GM18870 (cell line): ENCODE measurements around the gene SPDL1.

Experiments used
- ATAC-seq: cut with Tn5 transposase; IDR thresholded peaks from one replicate; pipeline ENCODE4 v1.9.1; 2021; ENCODE audit warnings: moderate library complexity; ENCODE audit not compliant: unreplicated experiment

The SPDL1 gene, protein sequence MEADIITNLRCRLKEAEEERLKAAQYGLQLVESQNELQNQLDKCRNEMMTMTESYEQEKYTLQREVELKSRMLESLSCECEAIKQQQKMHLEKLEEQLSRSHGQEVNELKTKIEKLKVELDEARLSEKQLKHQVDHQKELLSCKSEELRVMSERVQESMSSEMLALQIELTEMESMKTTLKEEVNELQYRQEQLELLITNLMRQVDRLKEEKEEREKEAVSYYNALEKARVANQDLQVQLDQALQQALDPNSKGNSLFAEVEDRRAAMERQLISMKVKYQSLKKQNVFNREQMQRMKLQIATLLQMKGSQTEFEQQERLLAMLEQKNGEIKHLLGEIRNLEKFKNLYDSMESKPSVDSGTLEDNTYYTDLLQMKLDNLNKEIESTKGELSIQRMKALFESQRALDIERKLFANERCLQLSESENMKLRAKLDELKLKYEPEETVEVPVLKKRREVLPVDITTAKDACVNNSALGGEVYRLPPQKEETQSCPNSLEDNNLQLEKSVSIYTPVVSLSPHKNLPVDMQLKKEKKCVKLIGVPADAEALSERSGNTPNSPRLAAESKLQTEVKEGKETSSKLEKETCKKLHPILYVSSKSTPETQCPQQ

DNA sequence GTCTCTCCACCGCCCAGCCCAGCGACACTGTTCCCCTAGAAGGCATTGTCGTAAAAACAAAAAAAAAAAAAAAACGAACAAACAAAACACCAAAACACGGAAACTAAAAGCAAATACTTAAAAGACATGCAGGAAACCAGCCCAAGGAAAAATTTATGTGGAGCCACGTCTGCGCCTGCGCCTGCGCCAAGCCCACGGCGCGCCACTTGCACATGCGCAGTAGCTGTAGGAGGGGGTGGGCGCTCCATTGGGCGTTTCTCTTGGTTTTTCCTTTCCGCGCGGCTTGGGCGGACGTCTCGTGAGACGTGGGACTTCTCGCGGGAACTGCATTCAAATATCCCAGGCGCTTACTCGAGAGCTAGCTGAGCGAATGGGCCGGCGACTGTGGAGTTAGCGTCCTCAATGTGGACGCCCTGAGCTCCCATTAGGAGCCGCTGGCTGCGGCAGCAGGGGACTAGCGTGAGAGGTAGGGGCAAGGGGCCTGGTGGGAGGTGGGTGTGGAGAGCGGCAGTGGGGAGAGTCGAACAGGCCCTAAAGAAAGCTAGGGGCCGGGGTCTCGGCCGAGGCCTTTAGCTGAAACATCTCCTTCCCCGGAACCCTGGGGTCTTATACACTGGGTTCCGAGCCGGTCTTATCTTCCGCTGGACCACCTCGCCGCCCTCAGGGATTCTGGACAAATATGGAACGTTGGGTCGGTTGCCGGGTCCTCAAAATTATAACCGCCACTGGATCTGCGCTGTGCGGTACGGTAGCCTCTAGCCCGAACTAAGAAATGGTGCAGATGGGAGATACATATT, at the start of gene SPDL1:
TSS of gene SPDL1 (plus strand) at position 350 of the 797 bp plus-strand sequence. CDS start 4,644 bp downstream, outside the sequence.
- peak; percentile 88 for ATAC-seq

DNA sequence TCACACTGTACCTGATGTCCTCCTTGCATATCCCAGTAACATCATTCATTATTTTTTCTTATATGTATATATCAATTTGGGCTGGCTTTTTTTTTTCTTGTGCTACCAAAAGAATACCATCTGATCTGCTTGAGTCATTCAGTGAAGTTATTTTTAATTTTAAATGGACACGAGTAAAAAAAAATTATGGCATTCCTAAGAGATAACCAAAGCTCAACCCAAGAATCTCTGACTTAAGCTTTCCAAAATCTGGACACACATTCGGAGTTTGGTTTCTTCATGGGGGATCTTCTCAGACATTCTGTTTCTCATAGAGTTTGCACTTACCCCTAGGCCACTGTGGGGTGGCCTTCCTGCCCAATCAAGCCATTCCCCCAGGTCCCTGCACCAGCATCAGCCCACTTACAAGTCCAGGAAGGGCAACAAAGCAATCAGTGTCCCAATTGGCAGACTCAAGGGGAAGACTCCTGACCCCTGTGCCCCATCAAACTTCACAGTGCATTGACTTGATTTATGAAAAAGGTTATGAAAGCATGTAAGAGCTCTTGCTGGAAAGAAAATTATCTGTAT, 49.2 kb upstream of the SPDL1 start:
- no peak for ATAC-seq

DNA sequence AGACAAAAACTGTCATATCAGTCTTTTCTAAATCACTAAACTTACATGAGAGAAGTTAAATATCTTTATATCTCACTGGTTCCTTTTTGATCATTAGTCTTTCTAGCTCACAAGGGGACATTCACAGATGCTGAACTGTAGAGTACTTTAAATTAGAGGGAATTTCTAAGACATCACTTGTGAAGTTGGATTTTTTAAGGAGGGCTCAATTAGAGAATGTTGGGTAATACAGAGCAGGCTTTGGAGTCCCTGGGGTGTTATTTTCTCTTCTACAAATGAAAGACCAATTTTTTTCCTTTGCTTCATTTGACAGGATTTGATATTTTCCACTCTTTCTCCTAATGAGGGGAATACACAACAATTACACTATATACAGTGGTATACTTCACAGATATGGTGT, 48.6 kb upstream of the SPDL1 start:
- no peak for ATAC-seq

DNA sequence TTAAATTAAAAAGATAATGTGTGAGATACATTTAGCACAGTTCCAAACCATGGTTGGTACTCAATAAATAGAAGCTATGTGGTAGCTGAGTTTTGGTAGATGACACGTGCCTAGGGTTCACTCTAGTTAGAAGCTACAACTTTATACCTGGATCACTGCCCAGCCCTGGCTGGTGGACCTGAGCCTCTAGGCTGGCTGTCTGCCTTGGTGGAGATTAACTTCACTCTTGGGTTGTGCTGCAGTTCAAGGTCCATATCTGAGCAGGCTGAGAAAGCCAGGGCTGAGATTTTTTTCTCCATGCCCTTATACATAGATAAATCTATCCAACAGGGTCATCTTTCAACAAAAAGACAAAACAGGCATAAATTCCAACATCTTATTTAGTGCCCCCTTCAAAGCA, 44.6 kb upstream of the SPDL1 start:
- ATAC-seq = no peak

DNA sequence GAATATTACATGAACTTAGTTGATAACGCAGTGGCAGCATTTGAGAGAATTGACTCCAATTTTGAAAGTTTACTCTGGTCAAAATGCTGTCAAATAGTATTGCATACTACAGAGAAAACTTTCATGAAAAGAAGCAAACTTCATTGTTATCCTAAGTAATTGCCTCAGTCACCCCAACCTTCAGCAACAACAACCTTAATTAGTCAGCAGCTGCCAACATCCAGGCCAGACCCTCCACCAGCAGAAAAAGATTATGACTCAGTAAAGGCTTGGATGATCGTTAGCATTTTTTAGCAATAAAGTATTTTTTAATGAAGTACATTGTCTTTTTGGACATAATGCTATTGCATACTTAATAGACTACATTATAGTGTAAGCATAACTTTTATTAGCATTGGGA, 40.8 kb upstream of the SPDL1 start:
- ATAC-seq = no peak

DNA sequence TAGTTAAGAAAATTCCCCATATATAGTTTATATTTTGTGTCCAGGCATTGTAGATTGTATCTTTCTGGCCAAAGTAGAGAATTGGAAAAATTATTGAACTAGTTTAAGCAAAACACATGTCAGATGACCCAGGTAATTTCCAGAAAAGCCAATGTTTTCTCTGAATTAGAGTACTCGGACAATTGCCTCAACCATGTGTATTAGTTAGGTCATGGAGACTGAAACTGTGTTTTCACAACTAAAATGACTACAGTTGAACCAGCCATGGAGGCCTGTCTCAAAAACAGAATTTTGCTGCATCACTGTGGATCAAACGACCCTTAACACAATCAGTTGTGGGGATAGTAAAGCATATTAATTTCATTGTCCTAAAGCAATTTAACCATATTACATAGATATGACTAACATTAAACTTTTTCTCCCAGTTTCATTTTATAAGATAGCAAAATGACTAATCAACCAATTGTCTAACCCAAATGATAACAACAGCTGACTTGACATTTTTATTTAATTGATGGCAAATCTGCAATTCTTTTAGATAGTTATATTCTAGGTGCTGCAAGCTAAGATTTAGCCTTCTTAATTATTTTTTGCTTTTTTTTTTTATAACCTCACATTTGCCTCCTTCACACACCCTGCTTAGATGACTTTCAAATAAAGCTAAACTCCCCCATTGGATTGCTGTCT, 39.2 kb upstream of the SPDL1 start:
- no peak for ATAC-seq

DNA sequence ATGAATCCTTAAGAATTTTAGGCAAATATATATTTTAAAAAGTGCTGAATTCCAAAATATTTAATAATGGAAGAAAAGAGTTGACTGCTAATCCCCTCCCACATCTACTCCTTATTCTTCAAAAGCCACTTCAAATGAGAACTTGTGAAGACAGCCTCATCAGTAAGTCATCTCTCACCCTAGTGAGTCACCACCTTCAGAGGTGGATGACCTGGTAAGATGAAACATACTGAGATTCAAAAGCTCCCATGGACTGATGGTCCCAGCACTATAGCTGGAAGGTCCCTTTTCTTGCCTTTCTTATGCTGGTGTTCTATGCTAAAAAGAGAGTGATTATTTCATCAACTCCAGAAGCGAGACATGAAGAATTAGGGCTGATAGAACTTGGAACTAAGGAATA, 37.8 kb upstream of the SPDL1 start:
- peak; percentile 61 for ATAC-seq

DNA sequence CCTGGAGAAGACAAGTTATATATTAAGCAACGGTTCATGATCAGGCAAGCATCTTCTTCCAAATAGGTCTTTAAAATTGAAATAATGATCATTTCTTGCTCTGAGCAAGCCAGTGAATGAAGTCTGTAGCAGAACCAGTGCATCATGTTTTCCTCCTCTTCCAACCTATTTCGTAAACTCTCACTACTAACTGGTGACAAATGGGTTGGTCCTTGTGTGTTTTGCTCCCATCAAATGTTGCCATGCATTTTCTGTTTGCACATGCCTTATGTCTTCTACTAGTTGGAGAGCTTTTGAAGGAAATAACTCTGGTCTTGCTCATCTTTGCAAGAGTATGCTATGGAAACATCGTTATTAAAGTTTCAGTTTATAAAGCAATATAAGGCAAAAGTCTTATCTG, 37.2 kb upstream of the SPDL1 start:
- ATAC-seq = no peak

DNA sequence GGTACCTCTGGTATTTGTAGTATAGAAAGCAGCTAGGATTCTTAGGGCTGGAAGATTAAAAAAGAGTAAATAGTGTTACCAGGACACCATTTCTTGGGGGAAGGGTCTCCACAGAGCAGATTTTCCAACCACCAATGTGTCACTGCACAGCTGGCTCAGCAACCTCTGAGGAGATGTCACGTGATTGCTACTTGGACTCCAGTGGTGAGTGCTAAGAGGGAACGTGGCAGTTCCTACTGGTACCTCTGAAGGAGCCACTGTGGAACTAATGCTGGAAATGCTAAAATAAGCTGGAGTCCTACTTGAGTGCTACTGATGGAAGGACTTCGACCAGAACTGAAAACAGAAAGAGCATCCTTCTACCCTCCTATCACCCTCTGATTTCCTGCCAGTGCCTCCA, 36.1 kb upstream of the SPDL1 start:
- ATAC-seq = no peak

DNA sequence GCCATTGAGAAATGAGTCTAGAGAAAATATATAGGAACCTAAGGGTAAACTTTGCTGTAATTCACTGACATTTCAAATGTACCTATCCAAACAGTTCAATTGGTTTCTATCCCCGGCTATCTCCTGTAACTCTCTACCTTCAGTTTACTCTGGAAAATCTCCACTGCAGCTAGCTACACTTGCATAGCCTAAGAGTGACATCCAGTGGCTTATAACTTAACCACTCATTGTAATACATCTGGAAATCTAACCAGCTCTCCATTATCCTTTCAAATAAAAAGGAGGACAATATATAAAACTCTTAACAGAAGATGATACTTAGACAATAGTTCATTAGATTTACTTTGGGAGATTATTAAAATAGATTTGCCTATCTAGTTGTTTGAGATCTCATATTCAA, 35.3 kb upstream of the SPDL1 start:
- no peak for ATAC-seq

DNA sequence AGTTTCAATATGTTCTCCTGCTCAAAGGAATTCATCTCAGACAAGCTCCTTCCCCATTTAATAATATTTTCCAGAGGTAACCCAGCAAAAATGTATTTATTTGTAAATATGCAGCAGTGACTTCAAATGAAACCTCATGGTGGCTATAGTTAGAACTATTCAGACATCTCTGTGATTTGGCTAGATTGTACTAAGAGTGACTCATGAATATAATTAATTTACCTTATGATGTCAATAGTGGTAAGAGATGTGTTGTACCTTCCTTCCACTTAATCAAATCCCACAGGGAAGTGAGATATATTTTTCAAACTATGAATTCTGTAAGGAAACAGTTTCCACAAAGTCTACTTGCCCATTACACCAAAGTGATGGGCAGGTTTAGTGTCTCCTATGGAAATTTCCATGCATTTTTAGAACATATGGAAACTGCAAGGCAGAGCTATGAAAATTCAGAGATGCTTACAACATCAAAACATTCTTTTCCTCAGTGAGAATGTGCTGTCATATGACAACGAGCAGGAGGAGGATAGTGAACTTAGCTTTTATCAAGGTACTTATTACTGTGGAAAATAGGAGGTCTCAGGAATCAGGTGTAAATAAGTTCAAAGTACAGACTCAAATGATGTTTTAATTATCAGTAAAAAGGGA, 34.0 kb upstream of the SPDL1 start:
- no peak for ATAC-seq

DNA sequence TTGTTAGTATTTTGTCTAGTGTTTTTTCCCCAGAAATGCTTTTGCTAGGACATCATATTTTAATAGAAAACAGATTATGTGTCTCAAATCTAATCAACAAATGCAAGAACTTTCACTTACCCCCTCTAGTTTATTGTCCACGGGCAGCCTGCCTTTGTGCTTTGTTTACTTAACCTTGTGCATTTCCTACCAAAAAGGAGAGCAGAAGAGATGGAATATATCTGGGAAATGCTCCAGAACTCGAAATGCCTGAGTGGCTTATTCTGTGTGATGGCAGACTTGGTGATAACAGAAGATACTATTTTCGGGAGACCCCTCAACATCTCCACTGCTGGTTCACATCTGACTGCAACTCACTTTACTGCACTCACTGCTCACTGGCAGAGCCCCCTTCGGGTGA, 33.3 kb upstream of the SPDL1 start:
- ATAC-seq = no peak

DNA sequence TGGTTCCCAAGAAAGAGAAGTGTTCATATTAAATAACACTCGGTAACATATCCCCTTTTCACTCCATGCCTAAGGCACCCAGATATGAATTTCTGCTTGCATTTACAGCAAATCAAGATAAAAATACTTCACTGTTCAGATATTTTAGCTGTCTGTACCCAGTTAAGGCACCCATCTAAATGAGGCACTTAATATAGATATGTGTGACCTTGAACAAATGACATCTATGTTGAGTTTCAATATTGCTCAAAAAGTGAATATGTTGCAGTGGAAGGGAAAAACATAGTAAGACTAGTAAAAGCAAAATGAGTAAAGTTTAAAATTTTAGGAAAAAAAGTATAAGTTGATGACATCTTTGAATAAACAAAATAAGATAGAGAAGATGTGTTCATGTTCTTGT, 32.4 kb upstream of the SPDL1 start:
- ATAC-seq = no peak

DNA sequence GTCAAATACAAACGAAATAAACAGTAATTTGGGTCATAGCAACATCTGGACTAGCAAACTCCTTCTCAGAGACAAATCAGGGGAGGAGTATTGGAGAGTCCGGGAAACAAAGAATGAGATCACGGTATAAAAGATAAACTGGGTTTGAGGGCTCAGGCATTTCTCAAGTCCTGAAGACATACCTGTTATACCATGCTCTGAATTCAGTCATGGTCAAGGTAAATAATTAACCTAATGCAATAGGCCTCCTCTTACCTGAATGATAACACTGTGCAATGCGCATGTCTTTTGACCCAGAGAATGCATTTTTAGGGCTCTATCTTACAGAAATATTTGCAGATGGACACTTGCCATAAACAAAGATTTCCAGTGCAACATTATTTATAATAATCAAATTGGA, 31.9 kb upstream of the SPDL1 start:
- ATAC-seq = no peak

DNA sequence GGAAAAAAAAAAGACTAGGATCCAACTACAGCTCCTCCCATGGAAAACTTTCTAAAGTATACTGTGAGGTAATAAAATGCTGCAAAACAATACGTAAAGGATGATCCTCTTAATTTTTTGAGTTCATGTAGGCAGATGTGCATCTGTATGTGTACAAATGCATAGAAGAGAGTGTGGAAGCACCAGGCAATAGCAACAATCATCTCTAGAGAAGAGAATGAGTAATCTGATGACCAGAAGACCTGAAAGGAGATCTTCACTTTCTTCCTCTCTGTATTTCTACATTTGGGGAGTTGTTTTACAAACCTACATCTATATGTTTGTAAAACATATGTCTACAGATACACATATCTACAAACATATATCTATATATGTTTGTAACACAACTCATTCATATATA, 29.3 kb upstream of the SPDL1 start:
- no peak for ATAC-seq

DNA sequence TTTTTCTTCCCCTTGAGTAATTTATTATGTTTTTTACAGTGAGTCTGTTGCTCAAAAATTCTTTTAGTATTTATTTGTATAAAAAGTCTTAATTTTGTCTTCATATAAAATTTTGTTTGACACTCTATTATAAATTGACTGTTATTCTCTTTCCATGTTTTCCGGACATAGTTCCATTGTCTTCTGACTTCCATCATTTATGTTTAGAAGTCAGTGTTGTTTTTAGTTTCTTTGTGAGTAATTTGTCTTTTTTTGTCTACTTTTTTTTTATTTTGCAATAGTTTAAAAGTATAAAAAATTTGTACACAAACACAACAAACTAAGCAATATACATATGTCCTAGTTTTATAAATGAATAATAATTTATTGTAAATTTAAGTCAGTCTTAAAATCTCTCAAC, 25.7 kb upstream of the SPDL1 start:
- no peak for ATAC-seq

DNA sequence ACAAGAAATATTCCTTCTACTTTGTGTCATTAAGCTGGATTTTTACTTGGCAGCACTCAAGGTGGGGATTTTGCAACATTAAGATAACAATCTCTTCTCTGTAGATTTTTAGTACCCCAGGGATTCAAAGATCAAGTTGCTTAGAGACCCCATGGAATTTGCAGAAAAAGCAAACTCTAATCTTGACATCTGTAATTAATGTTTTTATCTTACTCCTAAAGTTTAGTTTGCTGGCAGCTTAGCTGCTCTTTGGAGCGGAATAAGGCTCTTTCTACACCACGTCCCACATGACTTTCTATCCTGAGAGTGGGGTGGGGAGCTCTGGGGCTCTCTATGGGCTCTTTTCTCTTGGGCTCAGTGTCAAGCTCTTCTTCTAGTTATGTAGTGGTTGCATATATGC, 21.7 kb upstream of the SPDL1 start:
- no peak for ATAC-seq

DNA sequence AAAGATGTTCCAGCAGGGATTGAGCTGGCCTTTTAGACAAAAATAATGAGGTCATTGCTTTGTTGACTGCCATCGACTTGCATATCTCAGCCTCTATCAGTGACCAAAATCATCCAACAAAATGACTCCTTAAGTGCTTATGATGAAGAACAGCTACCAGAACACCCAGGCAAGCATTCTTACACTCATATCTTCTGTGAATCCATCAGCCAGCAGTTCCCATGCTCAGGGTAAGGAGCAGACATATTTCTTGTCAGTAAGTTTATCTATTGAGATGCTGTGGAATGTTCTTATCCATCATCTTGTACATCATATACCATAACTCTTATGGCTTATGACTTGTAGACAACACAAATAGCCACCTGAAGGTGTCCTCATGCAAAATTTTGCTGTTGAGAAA, 20.2 kb upstream of the SPDL1 start:
- no peak for ATAC-seq

DNA sequence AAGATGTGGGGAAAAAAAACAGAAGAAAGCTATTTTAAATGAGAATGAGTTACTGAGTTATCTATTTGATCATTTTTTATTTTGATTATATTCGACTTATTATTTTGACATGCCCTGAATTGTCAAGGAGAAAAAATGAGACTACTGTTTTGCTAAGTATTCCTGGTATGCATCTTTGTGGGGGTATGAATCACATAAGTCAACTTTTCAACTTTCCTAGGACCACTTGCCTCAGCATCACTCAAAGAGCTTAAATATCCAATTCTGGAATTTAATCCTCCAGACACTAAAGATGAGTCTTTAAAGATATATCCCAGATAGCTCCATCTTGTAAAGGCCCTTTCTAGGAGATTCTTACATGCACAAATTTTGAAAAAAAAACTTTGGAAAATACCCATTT, 17.4 kb upstream of the SPDL1 start:
- no peak for ATAC-seq

DNA sequence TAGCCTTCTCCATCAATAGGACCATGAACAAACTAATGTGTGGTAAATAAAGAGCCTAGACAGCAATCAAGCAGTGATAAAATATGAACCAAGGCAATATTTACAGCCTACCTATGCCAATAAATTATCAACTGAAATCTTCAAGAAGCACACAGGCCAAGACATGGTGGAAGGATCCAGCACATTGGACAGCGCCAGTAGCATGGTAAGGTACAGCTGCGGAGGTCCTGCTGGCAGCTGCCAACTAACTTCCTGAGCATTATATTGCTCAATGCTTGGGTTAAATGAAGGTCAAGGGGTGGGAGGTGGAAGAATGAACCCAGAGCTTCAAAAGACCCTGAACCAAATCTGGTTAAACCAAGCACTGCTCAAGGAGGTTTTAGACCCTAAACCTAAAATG, 16.5 kb upstream of the SPDL1 start:
- ATAC-seq = no peak

DNA sequence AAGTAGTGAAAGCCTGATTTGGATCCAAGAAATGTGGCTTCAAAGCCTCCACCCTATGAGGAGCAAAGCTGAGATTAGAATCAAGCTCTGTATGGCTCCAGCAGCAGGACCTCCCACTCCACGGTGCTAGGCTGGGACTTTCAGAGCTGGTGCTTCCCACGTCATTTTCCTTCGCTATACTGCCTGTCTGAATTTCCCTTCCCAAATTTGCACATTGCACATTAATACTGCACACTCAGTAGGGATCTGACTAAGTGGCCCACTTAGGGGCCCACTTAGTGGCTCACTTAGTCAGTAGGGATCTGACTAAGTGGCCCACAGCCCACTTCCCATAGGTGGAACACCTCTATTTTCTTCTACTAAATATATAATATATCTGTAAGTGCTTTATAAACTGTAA, 14.1 kb upstream of the SPDL1 start:
- ATAC-seq = no peak
